IMR-90 (cell line): ENCODE data around the gene ADGRD2. TPM values are rescaled to one million over a fixed set of nuclear protein-coding genes. Genes with fewer than 3 reads are reported as not detected.

Experiments
- ATAC-seq: fragments of 200-7000 bp; cut with Tn5 transposase; 2 replicates; pipeline ENCODE4 v1.9.1; 2020; ENCODE audit warnings: low read depth, mild to moderate bottlenecking, moderate library complexity
- BruUV-seq: library from RNA; stranded (reverse); fragments of 400-500 nt; replicated peaks from 2 replicates; lab custom pipeline; 2021; lab: Mats Ljungman, UMichigan
- CTCF ChIA-PET: fragments of 300-600 bp; formaldehyde crosslinking; extraction: SDS; loops from one replicate; lab custom pipeline; 2021; ENCODE audit warnings: antibody characterized with exemption; lab: Yijun Ruan, JAX
- POLR2A ChIA-PET: fragments of 300-600 bp; sonication (Branson Sonifier 250); formaldehyde crosslinking; loops from one replicate; lab custom pipeline; 2022; ENCODE audit warnings: antibody characterized with exemption; ENCODE audit not compliant: unreplicated experiment; lab: Charles Lee
- DNase-seq: peaks from one replicate; pipeline ENCODE4 v3.0.0; 2013
- H2AFZ ChIP-seq: replicated peaks from 2 replicates; pipeline ENCODE3; 2013; ENCODE audit warnings: low read length, mild to moderate bottlenecking; ENCODE audit not compliant: poor library complexity
- H2AK5ac ChIP-seq: 2 replicates; pipeline ENCODE4 v1.6.1; 2013; ENCODE audit warnings: low read depth, low read length, inconsistent platforms
- H2AK9ac ChIP-seq: replicated peaks from 2 replicates; pipeline ENCODE3; 2013; ENCODE audit warnings: mild to moderate bottlenecking, low read depth, low read length, moderate library complexity; ENCODE audit not compliant: poor library complexity
- H2BK120ac ChIP-seq: 2 replicates; pipeline ENCODE4 v1.6.1; 2013; ENCODE audit warnings: low read depth, low read length, inconsistent platforms
- H2BK15ac ChIP-seq: 3 replicates; pipeline ENCODE4 v1.6.1; 2013; ENCODE audit warnings: low read depth, low read length, inconsistent platforms
- H2BK20ac ChIP-seq: 2 replicates; pipeline ENCODE4 v1.6.1; 2013; ENCODE audit warnings: low read depth, mild to moderate bottlenecking, inconsistent platforms, low read length, moderate library complexity
- H2BK5ac ChIP-seq: 2 replicates; pipeline ENCODE4 v1.6.1; 2013; ENCODE audit warnings: mild to moderate bottlenecking, low read depth, low read length, inconsistent platforms; ENCODE audit not compliant: poor library complexity, severe bottlenecking
- H3K14ac ChIP-seq: replicated peaks from 2 replicates; pipeline ENCODE4 v1.6.1; 2013; ENCODE audit warnings: low read depth, low read length, inconsistent platforms
- H3K18ac ChIP-seq: 2 replicates; pipeline ENCODE4 v1.6.1; 2013; ENCODE audit warnings: low read depth, low read length, control low read depth
- H3K23ac ChIP-seq: 2 replicates; pipeline ENCODE4 v1.6.1; 2013; ENCODE audit warnings: low read depth, low read length, inconsistent platforms
- H3K27ac ChIP-seq: 2 replicates; pipeline ENCODE4 v1.5.1; 2013; ENCODE audit warnings: mild to moderate bottlenecking, control low read depth, low read length; ENCODE audit not compliant: insufficient read depth
- H3K27me3 ChIP-seq: 2 replicates; pipeline ENCODE4 v1.6.1; 2013; ENCODE audit warnings: low read length; ENCODE audit not compliant: control insufficient read depth, insufficient read depth
- H3K36me3 ChIP-seq: 2 replicates; pipeline ENCODE4 v1.6.1; 2013; ENCODE audit warnings: low read length, mixed read lengths; ENCODE audit not compliant: control insufficient read depth, insufficient read depth
- H3K4ac ChIP-seq: 2 replicates; pipeline ENCODE4 v1.6.1; 2013; ENCODE audit warnings: low read depth, low read length, inconsistent platforms
- H3K4me1 ChIP-seq: 2 replicates; pipeline ENCODE4 v1.6.1; 2013; ENCODE audit warnings: low read length, mixed read lengths; ENCODE audit not compliant: control insufficient read depth, insufficient read depth
- H3K4me2 ChIP-seq: 2 replicates; pipeline ENCODE4 v1.6.1; 2013; ENCODE audit warnings: low read depth, mild to moderate bottlenecking, control low read depth, low read length, moderate library complexity
- H3K4me3 ChIP-seq: 2 replicates; pipeline ENCODE4 v1.5.1; 2013; ENCODE audit warnings: low read depth, mild to moderate bottlenecking, control low read depth, low read length, moderate library complexity; ENCODE audit not compliant: insufficient read depth
- H3K56ac ChIP-seq: 2 replicates; pipeline ENCODE4 v1.6.1; 2013; ENCODE audit warnings: low read length, inconsistent platforms; ENCODE audit not compliant: insufficient read depth; ENCODE audit errors: extremely low read depth
- H3K79me1 ChIP-seq, 2 experiments: 2 replicates each; pipeline ENCODE4 v1.6.1; 2013; ENCODE audit warnings: low read length in 2 of 2, inconsistent platforms in 1 of 2, low read depth in 1 of 2
- H3K9ac ChIP-seq: 2 replicates; pipeline ENCODE4 v1.6.1; 2013; ENCODE audit warnings: low read depth, low read length, control low read depth
- H3K9me1 ChIP-seq: 2 replicates; pipeline ENCODE4 v1.6.1; 2013; ENCODE audit warnings: low read length, inconsistent platforms; ENCODE audit not compliant: insufficient read depth
- H3K9me3 ChIP-seq: 2 replicates; pipeline ENCODE4 v1.6.1; 2013; ENCODE audit warnings: low read length; ENCODE audit not compliant: control insufficient read depth, insufficient read depth
- H4K20me1 ChIP-seq: 2 replicates; pipeline ENCODE4 v1.6.1; 2013; ENCODE audit warnings: low read length, inconsistent platforms; ENCODE audit not compliant: insufficient read depth
- H4K5ac ChIP-seq: 2 replicates; pipeline ENCODE4 v1.6.1; 2013; ENCODE audit warnings: mild to moderate bottlenecking, low read depth, low read length, control low read depth
- H4K8ac ChIP-seq, 2 experiments: 2 replicates each; pipeline ENCODE4 v1.6.1; 2013; ENCODE audit warnings: low read depth in 2 of 2, low read length in 2 of 2, control low read depth in 1 of 2, inconsistent platforms in 1 of 2
- H4K91ac ChIP-seq: 2 replicates; pipeline ENCODE4 v1.6.1; 2013; ENCODE audit warnings: low read depth, low read length, inconsistent platforms; ENCODE audit not compliant: insufficient read depth
- BHLHE40 ChIP-seq: fragments of 150-350 bp; IDR thresholded peaks from 2 replicates; pipeline ENCODE4 v1.6.1; 2016; ENCODE audit warnings: mild to moderate bottlenecking, low read depth, low read length
- CEBPB ChIP-seq: IDR thresholded peaks from 2 replicates; pipeline ENCODE4 v1.6.1; 2012; ENCODE audit warnings: low read depth, low read length, improper control_type of control experiment
- CHD1 ChIP-seq: IDR thresholded peaks from 2 replicates; pipeline ENCODE4 v1.6.1; 2012; ENCODE audit warnings: low read depth, low read length, improper control_type of control experiment
- CTCF ChIP-seq: conservative IDR thresholded peaks from 2 replicates; pipeline ENCODE4 v1.5.1; 2012; ENCODE audit warnings: mild to moderate bottlenecking, low read depth, low read length, improper control_type of control experiment
- FOS ChIP-seq: fragments of 150-350 bp; IDR thresholded peaks from 2 replicates; pipeline ENCODE4 v1.6.1; 2016; ENCODE audit warnings: low read depth, low read length
- MAFK ChIP-seq: IDR thresholded peaks from 2 replicates; pipeline ENCODE4 v1.6.1; 2012; ENCODE audit warnings: low read depth, low read length, improper control_type of control experiment
- MAZ ChIP-seq: IDR thresholded peaks from 2 replicates; pipeline ENCODE4 v1.6.1; 2012; ENCODE audit warnings: low read depth, mild to moderate bottlenecking, low read length, improper control_type of control experiment, moderate library complexity, borderline replicate concordance
- MXI1 ChIP-seq: IDR thresholded peaks from 2 replicates; pipeline ENCODE4 v1.6.1; 2012; ENCODE audit warnings: low read depth, mild to moderate bottlenecking, low read length, moderate library complexity, borderline replicate concordance
- NFE2L2 ChIP-seq: fragments of 150-350 bp; IDR thresholded peaks from 2 replicates; pipeline ENCODE4 v1.6.1; 2016; ENCODE audit warnings: low read depth, mild to moderate bottlenecking, low read length
- POLR2A ChIP-seq: IDR thresholded peaks from 2 replicates; pipeline ENCODE4 v1.6.1; 2012; ENCODE audit warnings: mild to moderate bottlenecking, low read depth, low read length
- RAD21 ChIP-seq: IDR thresholded peaks from 2 replicates; pipeline ENCODE4 v1.6.1; 2012; ENCODE audit warnings: low read length, improper control_type of control experiment
- RCOR1 ChIP-seq: IDR thresholded peaks from 2 replicates; pipeline ENCODE4 v1.6.1; 2012; ENCODE audit warnings: mild to moderate bottlenecking, low read length, improper control_type of control experiment; ENCODE audit not compliant: insufficient replicate concordance
- RFX5 ChIP-seq: IDR thresholded peaks from 2 replicates; pipeline ENCODE4 v1.8.0; 2012; ENCODE audit warnings: low read depth, mild to moderate bottlenecking, low read length, moderate library complexity
- SMC3 ChIP-seq: fragments of 150-350 bp; IDR thresholded peaks from 2 replicates; pipeline ENCODE4 v1.6.1; 2016; ENCODE audit warnings: low read depth, mild to moderate bottlenecking, antibody characterized with exemption, low read length, moderate library complexity
- USF2 ChIP-seq: fragments of 150-350 bp; IDR thresholded peaks from 2 replicates; pipeline ENCODE4 v1.6.1; 2017; ENCODE audit warnings: mild to moderate bottlenecking, antibody characterized with exemption, low read length, low read depth
- WGBS, 2 experiments: methylation state at CpG; one replicate each; pipeline versions ENCODE4 v1.1.5 to v1.1.7; 2013; ENCODE audit warnings: missing lambda C conversion rate in 2 of 2; ENCODE audit not compliant: insufficient read length in 1 of 2; ENCODE audit errors: extremely low coverage in 2 of 2; 5-methylcytosine and 5-hydroxymethylcytosine counted together
- dilution Hi-C: fragments of 300-500 bp; cut with HindIII; formaldehyde crosslinking; loops from one replicate; pipeline ENCODE4 v1.14.3; 2018; ENCODE audit warnings: low sequenced_read_pairs; ENCODE audit not compliant: unreplicated experiment
- in situ Hi-C: fragments of 300-500 bp; cut with MboI; formaldehyde crosslinking; loops from 3 replicates; pipeline ENCODE4 v1.14.3; 2019; ENCODE audit warnings: low sequenced_read_pairs, inconsistent platforms, mixed read lengths
- intact Hi-C: fragments of 100-400 bp; cut with micrococcal nuclease; formaldehyde crosslinking; loops from 2 replicates; pipeline ENCODE4 v1.10.0; 2022
- polyA plus RNA-seq, 3 experiments: library from polyadenylated mRNA; depleted of rRNA; stranded (reverse); fragments of >200 nt; gene quantifications; 2 replicates each; pipeline ENCODE4 v1.2.3, GENCODE V29; 2012; ENCODE audit warnings: low replicate concordance in 1 of 3
- total RNA-seq: library from RNA; depleted of rRNA; stranded (reverse); fragments of >200 nt; gene quantifications from 2 replicates; pipeline ENCODE4 v1.2.3, GENCODE V29; 2012
- TF ChIP-seq, protein P1 (sequence below): fragments of 150-350 bp; IDR thresholded peaks from 2 replicates; pipeline ENCODE4 v1.6.1; 2016; ENCODE audit warnings: low read depth, mild to moderate bottlenecking, low read length, moderate library complexity, borderline replicate concordance

Gene ADGRD2
- total and polyA plus RNA-seq, 2 of the 4 experiments (the other 2 are of a cell fraction): not detected

- no peak overlapping the region for H2BK20ac ChIP-seq
- no peak overlapping the region for H4K8ac ChIP-seq
- dilution Hi-C loops: no loop called here
- no peaks in the 10 kb centered on the region for H3K9me1 ChIP-seq
- POLR2A ChIA-PET: no interaction called here
- TF ChIP-seq MAZ: no peak
- no peak for TF ChIP-seq MAFK
- TF ChIP-seq CTCF: no peak
- no peak for TF ChIP-seq BHLHE40
- no peak for TF ChIP-seq RFX5
- no peak for TF ChIP-seq MXI1
- TF ChIP-seq, protein P1, sequence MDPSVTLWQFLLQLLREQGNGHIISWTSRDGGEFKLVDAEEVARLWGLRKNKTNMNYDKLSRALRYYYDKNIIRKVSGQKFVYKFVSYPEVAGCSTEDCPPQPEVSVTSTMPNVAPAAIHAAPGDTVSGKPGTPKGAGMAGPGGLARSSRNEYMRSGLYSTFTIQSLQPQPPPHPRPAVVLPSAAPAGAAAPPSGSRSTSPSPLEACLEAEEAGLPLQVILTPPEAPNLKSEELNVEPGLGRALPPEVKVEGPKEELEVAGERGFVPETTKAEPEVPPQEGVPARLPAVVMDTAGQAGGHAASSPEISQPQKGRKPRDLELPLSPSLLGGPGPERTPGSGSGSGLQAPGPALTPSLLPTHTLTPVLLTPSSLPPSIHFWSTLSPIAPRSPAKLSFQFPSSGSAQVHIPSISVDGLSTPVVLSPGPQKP: no peak
- TF ChIP-seq CHD1: no peak
- TF ChIP-seq RCOR1: no peak
- TF ChIP-seq FOS: no peak
- TF ChIP-seq POLR2A: no peak
- TF ChIP-seq USF2: no peak
- TF ChIP-seq NFE2L2: no peak
- TF ChIP-seq CEBPB: no peak
- no peak for TF ChIP-seq RAD21
- TF ChIP-seq SMC3: no peak
- H3K56ac ChIP-seq: no peak overlapping the region
- CTCF ChIA-PET: no interaction called here
- no peak overlapping the region for H3K4me2 ChIP-seq
- H3K4me3 ChIP-seq: no peak overlapping the region
- no peak overlapping the region for H2BK5ac ChIP-seq
- no peaks in the 10 kb centered on the region for H3K4me1 ChIP-seq
- peaks cover 82% of the 10 kb centered on the region for H3K27me3 ChIP-seq
- H2BK120ac ChIP-seq: no peak overlapping the region
- H3K9ac ChIP-seq: no peak overlapping the region
- no peak overlapping the region for H3K14ac ChIP-seq
- H3K18ac ChIP-seq: no peak overlapping the region
- no peak overlapping the region for H2BK15ac ChIP-seq
- no peaks in the 10 kb centered on the region for H3K79me1 ChIP-seq
- no peak overlapping the region for H3K4ac ChIP-seq
- DNase-seq (no peak), ATAC-seq (no peak)
- intact Hi-C loops: no loop called here
- no peak overlapping the region for H3K23ac ChIP-seq
- no peak overlapping the region for H2AK5ac ChIP-seq
- no peak overlapping the region for H4K91ac ChIP-seq
- H2AFZ ChIP-seq: no peak overlapping the region
- H2AK9ac ChIP-seq: no peak overlapping the region
- no peaks in the 10 kb centered on the region for H4K20me1 ChIP-seq
- in situ Hi-C loops: no loop called here
- H3K27ac ChIP-seq: no peak overlapping the region
- no TSS peak for BruUV-seq
- H4K5ac ChIP-seq: no peak overlapping the region
- 66% methylated on average over 8 of the region's 18 CpGs; no CpG with 5 or more reads in 1 of the 2 experiments for WGBS, 2 experiments
- H3K36me3 ChIP-seq: no peaks in the 10 kb centered on the region
- H3K9me3 ChIP-seq: no peaks in the 10 kb centered on the region
These were observed 43.7 kb downstream of the ADGRD2 start for GRCh38 chr9:124493794-124494479.
